GM23338 (cell line): Measurements from ENCODE around the gene ADH1A.

ENCODE experiments used
- EZH2 ChIP-seq: fragments of 200-600 bp; sonication (generic); IDR thresholded peaks from one replicate; pipeline ENCODE4 v1.8.0; 2017; ENCODE audit warnings: antibody characterized with exemption, mild to moderate bottlenecking, low read depth; ENCODE audit not compliant: unreplicated experiment
- EZH2phosphoT487 ChIP-seq: fragments of 200-600 bp; sonication (generic); IDR thresholded peaks from one replicate; pipeline ENCODE4 v1.8.1; 2018; ENCODE audit warnings: antibody characterized with exemption; ENCODE audit not compliant: unreplicated experiment
- POLR2AphosphoS5 ChIP-seq: IDR thresholded peaks from 2 replicates; pipeline ENCODE4 v1.6.1; 2016; ENCODE audit warnings: antibody characterized with exemption, low read depth
- STAT1 ChIP-seq: IDR thresholded peaks from one replicate; pipeline ENCODE4 v1.6.1; 2016; ENCODE audit warnings: antibody characterized with exemption; ENCODE audit not compliant: unreplicated experiment
- TF ChIP-seq, protein P1 (sequence below), 2 experiments: fragments of 200-600 bp in 1 of 2; sonication (generic) in 1 of 2; conservative IDR thresholded peaks; 2 replicates each; pipeline versions ENCODE4 v1.5.1 to v1.6.1; 2016 to 2017; ENCODE audit warnings: antibody characterized with exemption in 2 of 2, low read depth in 2 of 2, mild to moderate bottlenecking in 2 of 2, moderate library complexity in 1 of 2
- TF ChIP-seq, protein P2 (sequence below): IDR thresholded peaks from one replicate; pipeline ENCODE4 v1.6.1; 2018; ENCODE audit warnings: antibody characterized with exemption; ENCODE audit not compliant: unreplicated experiment

DNA sequence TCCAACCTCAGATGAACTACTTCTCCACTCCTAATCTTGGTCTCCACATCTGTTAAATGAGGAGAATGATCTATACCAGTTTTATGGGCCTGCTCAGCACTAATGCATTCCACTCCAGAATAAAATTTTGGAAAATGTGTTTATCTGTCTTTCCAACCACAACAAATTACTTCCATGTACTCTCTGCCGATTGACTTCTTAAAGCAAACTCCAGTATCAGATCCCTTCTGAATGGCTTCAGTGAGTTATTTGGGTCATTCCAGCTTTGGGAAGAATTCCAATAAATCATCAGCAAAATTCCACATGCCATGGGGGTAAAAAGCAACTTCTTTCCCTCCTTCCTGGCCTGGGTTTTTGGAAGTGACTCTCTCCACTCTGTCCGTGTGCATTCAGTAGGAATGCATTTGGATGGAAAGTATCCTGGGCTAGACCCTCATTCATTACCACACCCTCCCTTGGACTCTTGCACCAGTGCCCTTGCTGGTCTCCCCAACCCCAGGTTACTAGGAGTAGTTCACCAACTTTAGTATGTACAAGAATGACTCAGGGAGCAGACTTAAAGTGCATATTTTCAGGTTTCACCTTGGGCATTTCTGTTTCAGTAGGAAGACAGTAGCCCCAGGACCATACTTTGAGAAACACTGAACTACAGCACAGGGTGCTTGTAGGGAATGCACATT lies 56.3 kb downstream of the ADH1A start:
- no peak for TF ChIP-seq POLR2AphosphoS5
- TF ChIP-seq, protein P1, sequence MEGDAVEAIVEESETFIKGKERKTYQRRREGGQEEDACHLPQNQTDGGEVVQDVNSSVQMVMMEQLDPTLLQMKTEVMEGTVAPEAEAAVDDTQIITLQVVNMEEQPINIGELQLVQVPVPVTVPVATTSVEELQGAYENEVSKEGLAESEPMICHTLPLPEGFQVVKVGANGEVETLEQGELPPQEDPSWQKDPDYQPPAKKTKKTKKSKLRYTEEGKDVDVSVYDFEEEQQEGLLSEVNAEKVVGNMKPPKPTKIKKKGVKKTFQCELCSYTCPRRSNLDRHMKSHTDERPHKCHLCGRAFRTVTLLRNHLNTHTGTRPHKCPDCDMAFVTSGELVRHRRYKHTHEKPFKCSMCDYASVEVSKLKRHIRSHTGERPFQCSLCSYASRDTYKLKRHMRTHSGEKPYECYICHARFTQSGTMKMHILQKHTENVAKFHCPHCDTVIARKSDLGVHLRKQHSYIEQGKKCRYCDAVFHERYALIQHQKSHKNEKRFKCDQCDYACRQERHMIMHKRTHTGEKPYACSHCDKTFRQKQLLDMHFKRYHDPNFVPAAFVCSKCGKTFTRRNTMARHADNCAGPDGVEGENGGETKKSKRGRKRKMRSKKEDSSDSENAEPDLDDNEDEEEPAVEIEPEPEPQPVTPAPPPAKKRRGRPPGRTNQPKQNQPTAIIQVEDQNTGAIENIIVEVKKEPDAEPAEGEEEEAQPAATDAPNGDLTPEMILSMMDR (conservative IDR thresholded peaks at IDR 0.05; ENCODE audit: low read depth in 2 of 2): no peak
- TF ChIP-seq, protein P2, sequence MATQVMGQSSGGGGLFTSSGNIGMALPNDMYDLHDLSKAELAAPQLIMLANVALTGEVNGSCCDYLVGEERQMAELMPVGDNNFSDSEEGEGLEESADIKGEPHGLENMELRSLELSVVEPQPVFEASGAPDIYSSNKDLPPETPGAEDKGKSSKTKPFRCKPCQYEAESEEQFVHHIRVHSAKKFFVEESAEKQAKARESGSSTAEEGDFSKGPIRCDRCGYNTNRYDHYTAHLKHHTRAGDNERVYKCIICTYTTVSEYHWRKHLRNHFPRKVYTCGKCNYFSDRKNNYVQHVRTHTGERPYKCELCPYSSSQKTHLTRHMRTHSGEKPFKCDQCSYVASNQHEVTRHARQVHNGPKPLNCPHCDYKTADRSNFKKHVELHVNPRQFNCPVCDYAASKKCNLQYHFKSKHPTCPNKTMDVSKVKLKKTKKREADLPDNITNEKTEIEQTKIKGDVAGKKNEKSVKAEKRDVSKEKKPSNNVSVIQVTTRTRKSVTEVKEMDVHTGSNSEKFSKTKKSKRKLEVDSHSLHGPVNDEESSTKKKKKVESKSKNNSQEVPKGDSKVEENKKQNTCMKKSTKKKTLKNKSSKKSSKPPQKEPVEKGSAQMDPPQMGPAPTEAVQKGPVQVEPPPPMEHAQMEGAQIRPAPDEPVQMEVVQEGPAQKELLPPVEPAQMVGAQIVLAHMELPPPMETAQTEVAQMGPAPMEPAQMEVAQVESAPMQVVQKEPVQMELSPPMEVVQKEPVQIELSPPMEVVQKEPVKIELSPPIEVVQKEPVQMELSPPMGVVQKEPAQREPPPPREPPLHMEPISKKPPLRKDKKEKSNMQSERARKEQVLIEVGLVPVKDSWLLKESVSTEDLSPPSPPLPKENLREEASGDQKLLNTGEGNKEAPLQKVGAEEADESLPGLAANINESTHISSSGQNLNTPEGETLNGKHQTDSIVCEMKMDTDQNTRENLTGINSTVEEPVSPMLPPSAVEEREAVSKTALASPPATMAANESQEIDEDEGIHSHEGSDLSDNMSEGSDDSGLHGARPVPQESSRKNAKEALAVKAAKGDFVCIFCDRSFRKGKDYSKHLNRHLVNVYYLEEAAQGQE: no peak
- no peak for TF ChIP-seq EZH2
- TF ChIP-seq EZH2phosphoT487: no peak
- TF ChIP-seq STAT1: no peak
